Tibial nerve (tissue), 4 donors: ENCODE data around the gene FAAP20. TPM values are rescaled to one million over a fixed set of nuclear protein-coding genes. Genes with fewer than 3 reads are reported as not detected.

ENCODE experiments used
- DNase-seq, 2 donors: peaks; one replicate each; pipeline ENCODE4 v3.0.0-alpha.2; 2019; ENCODE audit warnings: low spot score in 2 of 2
- H3K27ac ChIP-seq, 4 donors: fragments of 200-600 bp; sonication (generic) in 3 of 4; one replicate each; pipeline ENCODE4 v1.5.1; 2017 to 2019; ENCODE audit warnings: mild to moderate bottlenecking in 1 of 4
- H3K27me3 ChIP-seq, 2 donors: fragments of 200-600 bp; sonication (generic) in 1 of 2; one replicate each; pipeline versions ENCODE4 v1.5.1 to v1.6.0; 2017 to 2019
- H3K36me3 ChIP-seq, 3 donors: fragments of 200-600 bp; sonication (generic); one replicate each; pipeline ENCODE4 v1.5.1; 2018 to 2019
- H3K4me1 ChIP-seq, 4 donors: fragments of 200-600 bp; sonication (generic) in 3 of 4; one replicate each; pipeline ENCODE4 v1.5.1; 2017 to 2019
- H3K4me3 ChIP-seq, 4 donors: fragments of 200-600 bp; sonication (generic) in 3 of 4; one replicate each; pipeline ENCODE4 v1.5.1; 2017 to 2019; ENCODE audit warnings: mild to moderate bottlenecking in 1 of 4, moderate library complexity in 1 of 4
- H3K9me3 ChIP-seq, 4 donors: fragments of 200-600 bp; sonication (generic) in 3 of 4; one replicate each; pipeline ENCODE4 v1.5.1; 2017 to 2019
- CTCF ChIP-seq, 5 experiments: fragments of 200-600 bp in 3 of 5; fragments of 450-650 bp in 2 of 5; sonication (generic) in 3 of 5; IDR thresholded peaks; one replicate each; pipeline ENCODE4 v1.5.1; 2016 to 2019; ENCODE audit warnings: antibody characterized with exemption in 5 of 5, mild to moderate bottlenecking in 3 of 5, moderate library complexity in 2 of 5
- EP300 ChIP-seq, 2 donors: sonication (generic); formaldehyde crosslinking; IDR thresholded peaks; one replicate each; pipeline ENCODE4 v1.6.1; 2017; ENCODE audit warnings: antibody characterized with exemption in 2 of 2, mild to moderate bottlenecking in 1 of 2
- POLR2A ChIP-seq, 2 donors: fragments of 450-650 bp; IDR thresholded peaks; one replicate each; pipeline ENCODE4 v1.6.1; 2017; ENCODE audit warnings: antibody characterized with exemption in 2 of 2, mild to moderate bottlenecking in 2 of 2, moderate library complexity in 2 of 2
- WGBS, 2 donors: methylation state at CpG; one replicate each; pipeline ENCODE4 v1.1.5; 2018; 5-methylcytosine and 5-hydroxymethylcytosine counted together
- total RNA-seq, 4 donors: library from RNA; depleted of rRNA; stranded (reverse); fragments of >200 nt; gene quantifications; one replicate each; pipeline ENCODE4 v1.1.0, GENCODE V29; 2016

FAAP20 gene
- total RNA-seq, 4 donors from 2014 or later: 32.8 to 60.9 (median 47.3) TPM

GRCh38 chr1:2233468-2233867, 38.9 kb upstream of the FAAP20 start:
- TF ChIP-seq CTCF (IDR thresholded peaks at IDR 0.05): no peak
- Histone ChIP-seq H3K36me3 (no peaks in the 10 kb centered on the region), H3K27me3 (no peaks in the 10 kb centered on the region), H3K4me1 (peaks cover 3 to 85% (median 79%) of the 10 kb centered on the region in 4 donors), H3K27ac (peak overlapping the region; percentile 67 to 92 (median 82)), H3K9me3 (no peaks in the 10 kb centered on the region), H3K4me3 (peak overlapping the region in 3 of 4 donors; percentile 24 to 60 (median 27))
- no peak for DNase-seq
- 54 to 56% methylated on average over 9 to 11 of the region's 12 CpGs for WGBS, 2 donors

- Histone ChIP-seq H3K9me3 (no peaks in the 10 kb centered on the region), H3K4me1 (peaks cover 3 to 81% (median 74%) of the 10 kb centered on the region in 4 donors), H3K36me3 (no peaks in the 10 kb centered on the region), H3K27ac (peak overlapping the region; percentile 67 to 92 (median 82)), H3K27me3 (no peaks in the 10 kb centered on the region), H3K4me3 (peak overlapping the region in 3 of 4 donors; percentile 60 to 88 (median 60))
- WGBS, 2 donors: 24 to 40% methylated on average over 10 to 23 of the region's 23 CpGs
- TF ChIP-seq POLR2A (IDR thresholded peaks at IDR 0.05) (no peak), CTCF (IDR thresholded peaks at IDR 0.05) (no peak), EP300 (IDR thresholded peaks at IDR 0.05) (no peak)
- DNase-seq: no peak
These were observed 38.4 kb upstream of the FAAP20 start for GRCh38 chr1:2232916-2233438.

GRCh38 chr1:2232255-2232915, 37.8 kb upstream of the FAAP20 start:
- H3K36me3 ChIP-seq: no peaks in the 10 kb centered on the region
- DNase-seq: no peak
- peak overlapping the region; percentile 67 to 92 (median 82) for H3K27ac ChIP-seq
- H3K4me3 ChIP-seq: peak overlapping the region; percentile 40 to 88 (median 60)
- H3K4me1 ChIP-seq: peaks cover 3 to 75% (median 68%) of the 10 kb centered on the region in 4 donors
- 7 to 13% methylated on average over 14 to 17 of the region's 17 CpGs for WGBS, 2 donors
- H3K27me3 ChIP-seq: no peaks in the 10 kb centered on the region
- TF ChIP-seq CTCF (IDR thresholded peaks at IDR 0.05) (no peak), POLR2A (IDR thresholded peaks at IDR 0.05) (no peak), EP300 (IDR thresholded peaks at IDR 0.05) (no peak)
- no peaks in the 10 kb centered on the region for H3K9me3 ChIP-seq

- H3K4me3 ChIP-seq: peak overlapping the region; percentile 40 to 88 (median 60)
- H3K9me3 ChIP-seq: no peaks in the 10 kb centered on the region
- H3K27ac ChIP-seq: peak overlapping the region; percentile 67 to 92 (median 82)
- TF ChIP-seq EP300 (IDR thresholded peaks at IDR 0.05): peak; percentile 29 to 58
- peak in 1 of 2 donors; percentile 34 for TF ChIP-seq POLR2A (IDR thresholded peaks at IDR 0.05)
- TF ChIP-seq CTCF (IDR thresholded peaks at IDR 0.05): no peak
- H3K27me3 ChIP-seq: no peaks in the 10 kb centered on the region
- DNase-seq: peak; percentile 89 to 92
- WGBS, 2 donors: 13 to 15% methylated on average over 22 to 25 of the region's 26 CpGs
- peaks cover 3 to 71% (median 64%) of the 10 kb centered on the region in 4 donors for H3K4me1 ChIP-seq
- H3K36me3 ChIP-seq: no peaks in the 10 kb centered on the region
These were observed 37.1 kb upstream of the FAAP20 start for GRCh38 chr1:2231532-2232254.
